GM18502 (cell line): ENCODE data around the gene PLEKHA5.
"Not testable (repeated sequence)": the region's sequence is repeated elsewhere in the genome, so short reads cannot be mapped to it uniquely, and the experiment has no call there.

Source experiments
- ATAC-seq: cut with Tn5 transposase; IDR thresholded peaks from one replicate; pipeline ENCODE4 v1.9.1; 2021; ENCODE audit warnings: mild to moderate bottlenecking; ENCODE audit not compliant: unreplicated experiment, poor library complexity

The PLEKHA5 gene

GRCh38 chr12:19161216-19161615 lies 31.7 kb downstream of the PLEKHA5 start:
- ATAC-seq, result no peak

DNA sequence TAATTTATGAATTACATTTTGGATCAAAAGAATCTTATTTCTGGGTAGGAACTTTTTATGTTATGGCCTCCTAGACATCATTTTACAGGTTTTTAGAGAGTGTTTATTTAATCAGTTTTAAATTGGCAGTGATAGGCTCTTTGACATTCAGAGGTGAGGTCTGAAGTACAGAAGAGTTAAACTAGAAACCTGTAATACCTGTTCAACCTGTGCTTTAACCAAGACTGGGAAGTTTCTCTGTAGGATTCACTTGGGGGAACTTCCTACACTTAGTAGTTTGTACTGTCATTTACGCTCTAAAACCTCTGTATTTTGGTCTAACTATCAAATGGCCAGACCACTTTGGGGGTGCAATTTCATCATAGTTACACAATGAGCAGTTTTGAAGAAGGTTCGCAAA lies 35.9 kb downstream of the PLEKHA5 start:
- no peak for ATAC-seq

DNA sequence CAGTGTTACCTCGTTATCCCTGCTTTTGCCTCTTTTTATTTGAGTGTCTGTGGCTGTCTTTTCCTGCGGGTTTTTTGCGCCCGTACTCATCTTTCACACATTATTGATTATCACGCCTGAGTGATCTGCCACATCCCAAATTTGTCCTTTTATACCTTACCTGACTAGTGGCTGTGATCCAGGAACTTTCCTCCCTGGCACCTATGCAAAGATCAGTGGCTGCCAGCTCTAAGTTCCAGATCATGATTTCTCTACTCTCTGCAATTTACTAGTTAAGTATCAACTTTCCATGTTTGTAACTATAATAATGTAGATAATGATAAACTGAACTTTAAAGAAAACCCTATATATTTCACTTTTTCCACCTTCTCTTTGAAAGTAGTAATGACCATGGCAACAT lies 36.9 kb downstream of the PLEKHA5 start:
- no peak for ATAC-seq

- ATAC-seq, result no peak
These were observed 37.4 kb downstream of the PLEKHA5 start for GRCh38 chr12:19166956-19167355.

GRCh38 chr12:19167708-19168107 lies 38.2 kb downstream of the PLEKHA5 start:
- ATAC-seq, result no peak

DNA sequence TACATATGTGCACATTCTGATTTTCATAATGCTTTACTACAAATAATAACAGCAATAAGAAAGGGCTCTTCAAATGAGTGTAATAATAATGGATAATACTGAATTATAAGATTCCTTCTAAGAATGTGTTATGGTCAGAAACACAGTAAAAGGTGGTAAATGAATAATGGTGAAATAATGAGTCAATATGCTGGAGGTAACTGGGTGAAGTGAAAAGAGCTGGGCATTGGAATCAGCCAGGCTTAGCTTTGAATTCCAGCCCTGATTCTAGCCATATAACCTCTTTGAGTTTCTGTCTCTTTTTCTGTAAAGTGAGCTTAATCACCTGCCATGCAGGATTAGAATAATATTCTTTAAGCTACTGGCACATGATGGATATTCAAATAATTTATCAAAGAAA lies 39.1 kb downstream of the PLEKHA5 start:
- no peak for ATAC-seq

- no peak for ATAC-seq
These were observed 39.7 kb downstream of the PLEKHA5 start for GRCh38 chr12:19169222-19169621.

- not testable (repeated sequence) for ATAC-seq
These were observed 40.8 kb downstream of the PLEKHA5 start for GRCh38 chr12:19170286-19170685.

DNA sequence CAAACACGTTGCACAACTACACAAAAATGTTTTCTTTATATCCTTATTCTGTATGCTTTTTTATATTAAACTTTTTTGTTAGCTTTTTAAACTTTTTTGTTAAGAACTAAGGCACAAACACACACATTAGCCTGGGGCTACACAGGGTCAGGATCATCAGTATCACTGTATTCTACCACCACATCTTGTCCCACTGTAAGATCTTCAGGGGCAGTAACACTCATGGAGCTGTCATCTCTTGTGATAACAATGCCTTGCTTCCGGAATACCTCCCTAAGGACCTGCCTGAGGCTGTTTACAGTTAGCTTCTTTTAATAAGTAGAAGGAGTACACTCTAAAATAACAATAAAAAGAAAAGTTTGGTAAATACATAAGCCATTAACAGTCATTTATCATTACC lies 42.2 kb downstream of the PLEKHA5 start:
- no peak for ATAC-seq

DNA sequence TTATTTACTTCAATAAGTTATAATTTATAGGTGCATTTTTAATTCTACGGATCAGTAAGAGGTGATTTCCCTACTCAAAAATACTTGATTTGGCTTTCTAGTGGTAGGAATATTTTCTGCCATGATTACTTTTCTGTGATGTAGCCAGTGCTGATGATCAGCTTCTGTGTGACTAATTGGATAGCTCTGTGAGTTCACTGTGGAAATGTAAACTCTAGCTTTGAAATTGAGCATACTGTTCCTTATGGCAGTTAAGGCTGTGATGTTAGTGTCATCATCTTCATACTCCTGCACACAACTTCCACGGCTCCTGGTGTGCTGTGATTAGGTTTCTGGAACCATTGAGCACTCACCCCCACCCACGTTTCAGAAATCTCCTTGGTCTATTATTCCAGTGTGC lies 48.2 kb downstream of the PLEKHA5 start:
- ATAC-seq, result no peak

DNA sequence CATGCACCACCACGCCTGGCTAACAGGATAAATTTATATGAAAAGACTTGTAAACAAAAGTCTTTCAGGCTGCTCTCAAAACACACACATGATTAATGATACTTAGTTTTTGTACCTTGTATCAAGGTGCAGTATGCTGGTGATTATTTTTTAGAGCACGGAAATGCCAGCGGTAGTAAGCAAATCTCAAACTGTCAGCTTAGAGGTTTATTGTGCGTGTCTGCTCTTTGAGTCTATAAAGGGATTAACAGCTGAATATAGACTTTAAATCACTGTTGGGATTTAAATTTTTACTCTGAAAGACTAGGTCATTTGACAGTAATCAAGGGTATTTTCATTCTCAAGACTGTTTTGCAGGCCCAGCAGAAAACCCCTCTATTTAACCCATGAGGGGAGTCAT lies 50.5 kb downstream of the PLEKHA5 start:
- no peak for ATAC-seq

DNA sequence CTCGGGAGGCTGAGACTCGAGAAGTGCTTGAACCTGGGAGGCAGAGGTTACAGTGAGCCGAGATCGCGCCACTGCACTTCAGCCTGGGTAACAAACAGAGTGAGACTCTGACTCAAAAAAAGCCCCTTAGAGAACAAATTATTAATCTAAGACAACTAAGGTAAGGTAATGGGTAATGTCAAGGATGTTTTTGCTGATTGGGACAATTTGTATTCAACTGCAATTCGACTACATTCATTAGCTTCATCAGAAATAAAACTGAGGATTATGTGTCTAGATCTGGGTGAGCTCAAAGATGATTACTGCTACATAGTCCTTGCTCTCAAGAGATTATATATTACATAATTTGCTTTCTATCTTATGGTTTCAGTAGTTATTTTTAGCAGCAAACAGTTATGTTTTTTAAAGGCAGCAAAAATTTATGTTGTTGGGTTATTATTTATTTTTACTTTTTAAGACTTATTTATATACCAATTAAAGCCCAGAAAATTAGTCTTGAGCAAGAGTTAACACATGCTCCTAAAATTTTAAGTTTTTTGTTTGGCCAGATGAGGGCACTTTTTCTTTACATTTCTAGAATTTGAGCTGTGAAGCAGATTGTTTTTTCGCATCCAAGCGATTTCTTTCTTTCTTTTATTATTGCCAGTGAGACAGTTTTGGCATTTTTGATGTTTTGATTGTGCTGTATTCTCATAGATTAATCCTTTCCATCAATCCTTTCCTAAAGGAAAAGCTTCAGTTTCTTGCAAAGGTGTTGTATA lies 52.3 kb downstream of the PLEKHA5 start:
- ATAC-seq, result no peak

GRCh38 chr12:19183121-19183838 lies 53.7 kb downstream of the PLEKHA5 start:
- no peak for ATAC-seq

- ATAC-seq, result no peak
These were observed 55.9 kb downstream of the PLEKHA5 start for GRCh38 chr12:19185262-19185929.

DNA sequence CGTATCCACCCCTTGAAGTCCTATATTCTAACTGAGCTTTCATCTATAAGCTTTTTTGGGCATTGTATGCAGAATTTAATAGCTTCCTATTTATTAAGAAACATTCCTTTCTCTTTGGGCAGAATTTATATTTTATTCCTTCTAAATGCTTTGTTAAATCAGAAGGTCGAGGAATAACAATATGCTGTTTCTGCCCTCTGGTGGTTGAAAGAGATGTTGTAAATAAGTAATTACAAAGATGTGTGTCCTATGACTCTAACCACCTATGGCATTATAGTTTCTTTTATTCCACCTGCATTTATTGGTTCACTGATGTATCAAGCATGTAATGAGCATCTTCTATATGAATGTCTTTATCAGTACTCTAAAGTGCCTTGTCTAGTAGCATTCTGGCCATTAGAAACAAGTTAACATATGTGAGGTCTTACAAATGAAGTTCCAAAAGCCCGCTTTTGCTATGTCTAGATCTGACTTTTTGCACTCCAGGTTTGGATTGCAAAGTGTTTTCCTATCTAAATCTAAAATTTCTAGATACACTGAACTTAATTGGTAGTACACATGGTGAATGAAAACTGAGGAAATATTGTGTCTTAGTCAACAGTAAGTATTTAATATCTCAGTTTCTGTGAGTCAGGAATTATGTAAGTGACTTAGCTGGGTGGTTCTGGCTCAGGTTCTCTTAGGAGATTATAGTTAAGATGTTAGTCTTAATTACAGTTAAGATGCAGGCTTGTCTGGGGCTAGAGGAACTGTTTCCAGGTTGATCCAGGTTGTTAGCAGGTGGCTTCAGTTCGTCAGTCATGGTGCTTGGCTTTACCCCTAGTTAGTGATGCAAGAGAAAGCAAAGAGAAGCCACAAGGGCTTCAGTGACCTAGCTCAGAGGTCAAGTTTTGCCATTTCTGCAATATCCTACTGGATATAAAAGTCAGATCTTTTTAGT lies 57.5 kb downstream of the PLEKHA5 start:
- no peak for ATAC-seq

DNA sequence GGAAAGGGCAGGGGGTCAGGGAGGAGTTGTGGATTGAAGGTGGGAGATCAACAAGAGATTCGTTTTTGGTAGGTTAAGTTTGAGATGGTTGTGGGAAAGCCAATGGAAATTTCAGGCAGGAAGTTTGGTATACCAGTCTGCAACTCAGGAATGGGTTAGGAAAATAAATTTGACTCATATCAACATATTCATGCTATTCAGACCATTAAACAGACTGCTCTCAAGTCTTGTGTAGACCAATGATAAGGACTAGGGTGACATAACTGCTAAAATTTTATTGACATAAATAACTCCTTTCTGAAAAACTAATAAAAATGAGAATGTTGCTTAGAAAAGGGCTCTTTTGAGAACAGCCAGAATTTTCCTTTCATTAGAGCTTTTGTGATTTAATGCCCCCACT lies 60.0 kb downstream of the PLEKHA5 start:
- no peak for ATAC-seq

DNA sequence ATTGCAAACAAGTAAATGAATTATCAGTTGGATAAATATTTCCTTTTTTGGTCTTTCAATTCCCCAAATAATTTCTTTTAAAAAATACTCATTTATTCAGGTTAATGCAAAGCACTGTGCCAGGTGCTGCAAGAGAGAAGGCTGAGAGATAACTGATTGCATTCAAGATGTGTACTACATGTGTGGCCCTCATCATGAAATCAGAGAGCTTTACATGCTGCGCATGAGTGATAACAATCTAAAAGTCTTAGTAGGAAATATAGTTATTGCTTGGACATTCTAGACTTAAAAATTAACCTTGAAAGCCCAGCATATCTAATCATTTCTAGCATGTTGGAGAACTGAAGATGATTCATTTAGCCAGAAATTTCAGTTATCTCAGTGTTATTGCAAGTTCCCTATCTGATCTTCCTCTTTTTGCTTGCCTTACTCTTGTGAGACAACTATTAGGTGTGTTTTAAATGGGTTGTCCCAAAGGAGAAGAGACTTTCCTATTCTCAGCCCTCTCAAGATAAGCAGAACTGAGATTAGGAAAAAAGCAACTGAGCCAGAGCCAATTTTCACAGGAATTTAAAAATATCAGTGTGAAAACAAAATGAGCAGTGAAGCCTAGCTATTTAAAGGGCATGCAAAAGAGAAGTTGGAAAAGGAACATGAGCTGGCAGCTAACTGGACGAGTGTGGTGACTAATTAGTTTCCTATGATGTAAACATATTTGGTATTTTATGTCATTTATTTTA lies 60.9 kb downstream of the PLEKHA5 start:
- peak; percentile 44 for ATAC-seq

DNA sequence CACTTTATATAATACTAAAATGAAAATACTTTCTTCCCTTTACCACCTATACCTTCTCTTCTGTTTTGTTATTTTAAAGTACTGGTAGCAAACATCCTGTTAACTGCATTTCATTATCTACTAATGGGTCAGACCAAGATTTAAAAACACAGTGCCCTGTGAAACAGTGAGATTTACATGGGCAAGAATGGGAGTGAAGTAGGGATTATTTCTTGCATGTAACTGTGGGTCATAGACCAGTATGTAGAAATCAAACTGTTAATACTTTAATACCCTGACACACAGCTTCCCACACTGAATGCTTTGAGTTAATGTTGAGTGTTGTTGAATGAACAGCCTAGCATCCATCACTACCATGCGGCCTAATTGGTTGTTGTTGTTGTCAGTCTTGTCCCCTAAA lies 61.6 kb downstream of the PLEKHA5 start:
- ATAC-seq, result no peak

DNA sequence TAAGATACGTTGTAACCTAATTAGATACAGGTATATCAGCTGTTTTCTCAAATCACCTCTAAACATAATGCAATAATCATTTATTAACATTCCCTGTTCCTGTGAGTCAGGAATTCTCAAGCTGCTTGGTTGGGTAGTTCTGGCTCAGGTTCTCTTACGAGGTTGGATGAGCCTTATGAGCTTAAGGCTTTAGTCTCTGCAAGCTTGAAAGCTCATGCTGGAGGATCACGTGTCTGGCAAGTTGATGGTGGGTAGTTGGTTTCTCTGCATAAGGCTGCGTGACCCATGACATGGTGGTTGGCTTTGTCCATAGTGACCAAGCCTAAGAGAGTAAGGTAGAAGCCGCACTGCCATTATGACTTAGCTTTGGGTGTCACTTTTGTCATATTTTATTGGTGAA lies 62.0 kb downstream of the PLEKHA5 start:
- ATAC-seq, result no peak

- no peak for ATAC-seq
These were observed 63.2 kb downstream of the PLEKHA5 start for GRCh38 chr12:19192710-19193109.
